T1000 (cell line): ENCODE measurements around the gene S100A12.

ENCODE experiments used
- DNase-seq: peaks from one replicate; lab custom pipeline; 2025; ENCODE audit warnings: mixed read lengths; lab: John Stamatoyannopoulos, UW

Gene S100A12

DNA sequence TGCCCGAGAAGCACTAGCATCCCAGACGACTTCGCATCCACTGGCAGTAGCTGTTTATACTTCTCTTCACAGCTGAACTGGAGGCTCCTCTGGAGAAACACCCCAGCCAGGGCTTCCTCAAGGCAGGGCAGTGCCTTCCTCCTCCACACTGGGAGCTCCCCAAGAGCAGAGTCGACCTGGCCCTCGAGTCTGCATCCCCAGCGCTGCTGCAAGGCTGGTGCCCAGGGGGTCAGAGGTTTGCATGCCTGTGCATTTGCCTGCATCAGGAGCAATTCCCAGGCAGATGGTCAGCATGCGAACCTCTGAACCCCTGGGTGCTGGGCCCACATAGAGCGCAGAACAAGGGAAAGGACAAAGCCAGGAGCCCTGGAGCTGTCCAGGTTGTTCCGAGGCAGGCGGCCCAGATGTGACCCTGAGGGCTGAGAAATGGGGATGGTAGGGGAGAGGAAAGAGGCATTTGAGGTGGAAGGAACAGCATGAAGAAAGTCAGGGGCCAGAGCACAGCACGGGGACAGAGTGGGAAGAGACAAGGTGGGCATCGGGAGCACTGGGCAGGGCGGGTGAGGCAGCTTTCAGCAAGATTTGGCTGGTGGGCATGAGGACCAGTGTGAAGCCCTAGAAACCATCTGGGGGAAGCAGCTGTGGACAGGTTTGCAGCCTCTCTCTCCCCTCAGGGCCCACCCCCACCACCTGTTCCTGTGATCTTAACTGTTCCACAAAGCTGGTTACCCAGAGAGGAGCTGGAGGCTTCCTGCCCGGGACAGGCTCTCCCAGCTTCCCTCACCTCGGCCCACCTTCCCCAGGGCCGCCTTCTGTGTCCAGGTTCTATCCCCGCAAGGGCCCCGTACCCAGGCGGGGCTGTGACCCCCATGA lies 21.9 kb upstream of the S100A12 start:
- DNase-seq, result no peak

DNA sequence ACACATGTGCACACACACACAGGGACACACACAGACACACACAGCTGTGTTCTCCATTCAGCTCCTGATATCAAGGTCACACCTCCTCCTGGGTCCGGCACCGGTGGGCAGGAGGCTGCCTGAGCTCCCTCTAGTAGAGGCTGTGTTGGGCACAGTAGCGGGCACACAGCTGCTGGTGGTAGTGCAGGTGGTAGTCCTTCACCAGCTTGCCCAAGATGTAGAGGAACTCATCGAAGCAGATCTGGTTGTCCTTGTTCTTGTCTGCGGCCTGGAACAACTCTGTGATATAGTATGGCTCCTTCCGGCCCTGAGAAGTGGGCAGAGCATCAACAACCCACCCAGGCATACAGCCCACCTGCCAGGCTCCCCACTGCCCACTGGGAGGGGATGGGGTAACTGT lies 21.0 kb upstream of the S100A12 start:
- no peak for DNase-seq

DNA sequence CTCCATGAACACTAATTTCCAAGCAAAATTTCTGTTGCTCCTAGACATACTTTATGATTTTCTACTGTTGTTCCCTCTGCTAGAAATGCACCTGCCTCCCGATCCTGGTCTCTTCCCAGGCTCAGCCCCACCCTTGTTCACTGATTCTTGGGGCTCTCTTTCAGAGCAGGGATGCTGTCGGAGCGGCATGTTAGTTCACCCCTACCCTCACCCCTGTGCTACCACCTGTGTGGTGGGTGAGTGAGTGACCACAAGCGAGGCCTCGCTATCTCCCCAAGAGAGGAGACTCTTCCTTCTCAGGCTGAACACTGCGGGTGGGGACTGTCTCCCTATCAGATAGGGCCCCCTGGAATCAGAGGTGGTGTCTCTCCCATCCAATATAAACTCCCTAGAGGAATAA lies 20.4 kb upstream of the S100A12 start:
- no peak for DNase-seq

DNA sequence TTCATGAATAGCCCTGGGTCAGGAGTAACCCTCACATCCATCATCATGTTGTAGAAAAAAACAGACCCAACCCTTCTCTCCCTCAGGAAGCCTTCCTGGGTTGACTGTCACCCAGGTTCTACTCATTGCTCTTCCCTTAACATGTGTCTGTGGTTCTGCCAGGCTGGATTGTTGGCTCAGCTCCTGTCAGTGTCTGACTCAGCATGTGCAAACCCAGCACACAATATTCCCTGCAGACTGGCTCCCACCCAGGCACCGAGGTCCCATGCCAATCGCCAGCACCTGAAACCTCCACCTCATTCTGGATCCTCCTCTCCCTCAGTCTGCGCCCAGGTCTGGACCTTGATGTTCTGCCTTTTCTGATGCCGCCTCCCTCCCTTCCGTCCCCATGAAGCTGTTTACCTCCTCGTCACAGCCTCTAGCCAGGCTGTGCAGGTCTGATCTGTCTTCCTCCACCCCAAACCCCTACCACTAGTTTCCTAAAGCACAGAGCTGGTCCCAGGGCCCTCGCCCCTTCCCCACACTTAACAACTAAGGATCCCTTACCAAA lies 19.8 kb upstream of the S100A12 start:
- no peak for DNase-seq

DNA sequence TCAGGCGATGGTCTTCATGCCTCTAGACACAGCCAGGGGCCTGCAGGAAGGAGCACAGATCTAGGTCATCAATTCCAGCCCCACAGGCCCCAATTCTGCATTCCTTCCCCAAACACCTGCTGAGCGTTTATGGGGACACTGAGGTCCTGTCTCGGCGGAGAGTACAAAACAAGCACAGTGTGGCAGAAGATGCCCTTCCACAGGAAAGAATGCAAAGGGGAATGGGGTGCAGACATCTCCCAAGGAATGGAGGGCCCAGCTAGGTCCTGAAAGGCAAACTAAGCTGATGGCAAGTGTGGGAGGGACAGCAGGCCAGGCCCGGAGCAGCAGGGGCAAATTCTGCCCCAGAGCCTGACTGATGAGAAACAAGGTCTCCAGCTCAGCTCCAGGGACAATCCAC lies 19.0 kb upstream of the S100A12 start:
- DNase-seq, result no peak

DNA sequence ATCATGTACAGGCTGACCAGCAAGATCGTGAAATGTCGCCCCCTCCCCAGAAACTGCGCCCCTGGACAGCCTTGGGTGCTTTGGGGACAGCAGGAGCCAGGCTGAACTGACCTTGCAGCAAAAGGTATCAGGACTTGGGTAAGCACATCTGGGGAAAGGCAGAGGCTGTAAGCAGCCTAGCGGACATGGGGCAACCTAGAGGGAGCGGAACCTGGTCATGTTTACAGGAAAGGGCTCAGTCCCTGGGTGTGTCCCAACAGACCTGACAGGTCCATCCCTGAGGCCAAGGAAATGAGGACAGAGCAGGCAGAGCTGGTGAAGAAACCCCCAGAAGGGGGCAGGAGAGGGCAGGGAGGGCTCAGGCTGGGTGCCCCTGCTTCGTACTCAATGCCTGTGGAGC lies 18.5 kb upstream of the S100A12 start:
- no peak for DNase-seq

DNA sequence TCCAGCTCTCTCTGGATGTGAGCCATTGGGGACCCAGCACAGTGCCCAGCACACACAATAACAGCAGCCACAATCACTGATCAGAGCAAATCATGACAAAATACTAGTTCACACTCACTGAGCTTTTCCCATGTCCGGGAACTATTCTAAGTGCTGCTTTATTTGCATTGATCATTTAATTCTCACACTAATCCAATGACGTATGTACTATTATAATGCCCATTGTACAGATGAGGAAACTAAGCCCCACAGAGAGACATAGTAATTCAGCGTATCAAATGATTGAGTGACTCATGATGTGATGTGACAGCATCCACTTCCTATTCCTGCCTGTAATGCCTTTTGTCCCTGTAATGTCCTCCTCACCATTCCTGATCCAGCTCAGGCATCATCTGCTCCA lies 17.4 kb upstream of the S100A12 start:
- no peak for DNase-seq

DNA sequence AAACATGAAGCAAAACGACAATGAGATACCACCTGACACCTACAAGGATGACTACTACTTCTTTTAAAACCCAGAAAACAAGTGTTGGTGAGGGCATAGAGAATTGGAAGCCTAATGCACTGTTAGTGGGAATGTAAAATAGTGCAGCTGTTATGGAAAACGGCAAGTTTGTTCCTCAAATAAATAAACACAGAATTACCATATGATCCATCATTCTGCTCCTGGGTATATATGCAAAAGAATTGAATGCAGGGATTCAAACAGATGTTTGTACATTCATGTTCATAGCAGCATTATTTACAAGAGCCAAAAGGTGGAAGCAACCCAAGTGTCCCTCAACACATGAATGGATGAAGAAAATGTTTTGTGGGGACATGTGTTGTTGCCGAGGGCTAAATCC lies 16.8 kb upstream of the S100A12 start:
- no peak for DNase-seq

DNA sequence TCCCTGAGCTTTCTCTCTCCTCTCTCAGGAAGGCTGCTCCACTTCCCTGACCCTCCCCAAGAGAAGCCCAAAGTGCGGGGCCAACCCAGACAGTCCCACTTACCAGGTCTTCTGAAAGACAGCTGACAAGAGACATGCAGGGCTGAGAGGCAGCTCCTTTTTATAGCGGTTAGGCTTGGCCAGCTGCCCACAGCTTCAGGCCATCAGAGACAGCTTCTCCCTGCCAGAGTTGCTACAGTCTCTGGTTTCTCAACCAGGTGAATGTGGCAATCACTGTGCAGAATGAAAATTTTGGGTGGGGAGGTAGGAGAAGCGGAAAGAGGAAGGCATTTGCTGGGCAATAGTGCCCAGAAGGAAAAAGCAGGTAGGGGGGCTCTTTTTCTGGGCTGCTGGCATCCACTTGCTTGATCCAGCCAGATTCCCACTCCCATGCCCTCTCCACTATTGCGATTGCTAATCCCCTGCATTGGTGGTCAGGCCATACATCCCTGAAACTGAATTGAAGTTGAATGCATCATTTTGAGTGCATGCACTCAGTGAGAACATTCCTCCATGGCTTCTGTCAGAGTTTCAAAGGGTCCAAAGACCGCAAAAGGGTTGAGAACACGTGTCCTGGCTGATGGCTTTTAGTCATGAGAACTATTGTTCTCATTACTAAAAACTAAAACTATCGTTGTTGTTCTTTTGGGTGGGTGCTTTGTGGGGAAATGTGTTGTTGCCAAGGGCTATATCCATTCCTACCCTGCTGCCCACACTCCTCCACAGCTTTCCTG lies 15.7 kb upstream of the S100A12 start, which contains the start of gene S100A8:
S100A8 (minus strand) TSS at position 136 of the 773 bp plus-strand sequence. CDS start 538 bp downstream, outside the sequence.
- DNase-seq, result no peak

DNA sequence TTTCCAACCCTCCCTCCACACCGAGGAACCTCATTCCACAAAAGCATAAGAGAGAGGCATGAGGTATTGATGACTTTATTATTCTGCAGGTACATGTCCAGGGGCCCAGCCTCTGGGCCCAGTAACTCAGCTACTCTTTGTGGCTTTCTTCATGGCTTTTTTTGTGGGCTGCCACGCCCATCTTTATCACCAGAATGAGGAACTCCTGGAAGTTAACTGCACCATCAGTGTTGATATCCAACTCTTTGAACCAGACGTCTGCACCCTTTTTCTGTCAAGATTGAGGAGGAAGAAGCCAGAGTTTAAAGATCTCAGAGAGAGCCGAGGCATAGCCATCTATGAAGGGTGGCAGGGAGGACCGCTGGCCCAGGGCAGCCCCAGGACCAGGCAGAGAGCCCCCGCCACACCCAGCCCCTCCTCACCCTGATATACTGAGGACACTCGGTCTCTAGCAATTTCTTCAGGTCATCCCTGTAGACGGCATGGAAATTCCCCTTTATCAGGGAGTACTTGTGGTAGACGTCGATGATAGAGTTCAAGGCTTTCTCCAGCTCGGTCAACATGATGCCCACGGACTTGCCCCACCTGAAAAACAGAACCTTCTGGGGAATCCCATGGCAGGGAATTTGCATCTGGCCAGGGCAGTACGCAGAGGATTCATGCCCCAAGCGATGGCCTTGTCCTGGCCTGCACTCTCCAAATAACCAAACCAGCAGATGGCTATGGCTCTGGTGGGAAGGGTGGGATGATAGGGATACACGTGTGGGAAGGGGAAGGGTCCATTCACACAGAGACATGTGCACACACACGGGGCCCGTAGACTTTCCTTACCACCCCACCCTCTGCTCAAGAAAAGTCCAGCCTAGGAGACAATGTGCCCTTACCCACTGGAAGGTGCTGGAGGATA lies 14.8 kb upstream of the S100A12 start:
- no peak for DNase-seq

DNA sequence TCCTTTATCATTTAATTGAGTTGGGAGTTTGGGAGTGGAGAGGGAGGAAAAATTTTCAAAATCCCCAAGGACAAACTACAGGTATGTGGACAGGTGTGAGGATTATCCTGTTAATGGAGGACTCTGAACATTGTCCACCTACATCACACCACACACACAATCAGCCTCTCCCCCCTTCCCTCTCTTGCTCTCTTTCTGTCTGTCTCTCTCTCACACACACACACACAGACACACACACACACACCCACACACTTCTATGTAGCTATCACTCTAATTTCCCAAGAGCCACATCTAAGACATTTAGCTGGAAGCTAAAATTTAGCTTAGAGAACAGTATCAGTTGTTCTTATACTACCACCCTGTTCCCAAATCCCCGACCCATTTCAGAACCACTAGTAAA lies 14.0 kb upstream of the S100A12 start:
- no peak for DNase-seq

DNA sequence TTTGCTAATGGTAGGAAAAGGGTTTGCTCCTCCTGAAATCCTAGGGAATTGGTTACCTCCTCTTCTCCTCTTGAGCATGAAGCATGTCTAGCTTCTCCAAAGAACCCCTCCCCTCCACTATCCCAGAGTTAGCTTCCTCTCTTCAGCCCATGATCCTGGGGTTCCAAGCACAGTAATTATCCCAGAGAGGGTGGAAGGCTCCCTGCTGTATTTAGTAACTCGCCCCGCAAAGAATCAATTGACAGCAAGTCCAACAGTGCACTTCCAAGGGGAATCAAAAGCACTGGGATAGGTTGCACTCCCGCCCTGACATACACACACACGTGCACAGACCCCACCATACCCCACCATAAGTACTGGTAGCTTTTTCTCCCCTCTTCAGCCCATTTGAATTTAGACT lies 12.4 kb upstream of the S100A12 start:
- DNase-seq, result no peak

DNA sequence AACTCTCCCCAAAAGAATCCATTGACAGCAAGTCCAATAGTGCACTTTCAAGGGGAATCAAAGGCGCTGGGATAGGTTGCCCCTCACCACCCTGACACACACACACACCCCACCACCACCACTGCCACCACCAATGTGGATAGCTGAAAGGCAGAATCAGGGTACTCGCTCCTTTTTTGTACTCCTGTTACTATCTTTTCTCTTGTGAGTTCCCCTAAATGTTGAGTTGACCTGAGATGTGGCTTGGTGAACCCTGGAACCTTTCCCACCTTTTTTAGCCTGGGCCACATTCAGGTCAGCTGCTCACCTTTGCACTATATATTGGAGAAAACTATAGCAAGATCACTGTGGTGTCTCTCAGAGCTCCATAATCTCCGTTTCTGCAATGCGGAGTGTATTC lies 11.6 kb upstream of the S100A12 start:
- DNase-seq, result no peak

DNA sequence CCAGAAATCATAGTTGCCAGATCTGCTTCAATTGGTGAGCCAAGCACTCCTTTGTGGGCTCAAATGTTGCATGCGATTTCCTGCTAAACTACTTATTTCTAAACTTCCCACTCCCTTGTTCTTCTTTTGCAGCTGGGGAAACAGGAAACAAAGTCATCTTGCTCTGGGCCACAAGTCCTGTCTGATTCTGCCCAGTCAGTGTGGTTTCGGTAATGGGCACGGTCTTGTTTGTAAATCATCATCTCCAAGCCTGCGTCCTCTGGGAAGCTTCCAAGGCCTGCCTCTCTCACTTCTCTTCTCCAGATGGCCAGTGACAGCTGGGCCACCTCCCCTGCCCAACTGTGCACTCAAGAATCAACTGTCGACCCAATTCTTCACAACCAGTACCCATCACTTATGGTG lies 11.1 kb upstream of the S100A12 start:
- DNase-seq, result no peak

DNA sequence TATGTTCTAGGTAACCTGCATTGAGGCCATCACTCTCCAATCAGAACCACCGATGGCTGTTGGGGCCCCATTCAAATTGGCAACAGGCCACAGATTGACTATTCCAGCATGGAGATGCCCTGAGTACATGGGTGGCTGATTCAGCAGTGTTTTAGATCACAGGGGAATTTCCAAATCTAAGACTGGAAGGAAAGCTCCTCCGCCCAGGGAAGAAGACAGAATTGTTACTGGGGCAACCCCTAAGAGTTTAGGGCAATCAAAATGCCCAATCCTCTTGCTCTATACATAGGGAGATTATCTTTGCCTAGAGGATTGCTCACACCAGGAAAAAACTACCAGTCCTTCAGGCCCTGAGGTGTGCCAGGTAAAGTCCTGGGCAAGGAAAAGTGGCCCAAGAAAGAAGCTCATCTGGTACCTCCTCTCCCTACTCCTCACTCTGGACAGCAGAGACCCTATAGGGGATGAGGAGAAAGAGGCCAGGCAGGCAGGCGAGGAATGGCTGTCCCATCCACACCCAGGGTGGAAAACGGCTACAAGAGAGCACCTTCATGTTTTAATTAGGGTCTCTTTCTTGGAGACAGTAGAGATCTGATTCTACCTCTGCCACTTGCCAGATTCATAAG lies 9.6 kb upstream of the S100A12 start:
- DNase-seq, result no peak

DNA sequence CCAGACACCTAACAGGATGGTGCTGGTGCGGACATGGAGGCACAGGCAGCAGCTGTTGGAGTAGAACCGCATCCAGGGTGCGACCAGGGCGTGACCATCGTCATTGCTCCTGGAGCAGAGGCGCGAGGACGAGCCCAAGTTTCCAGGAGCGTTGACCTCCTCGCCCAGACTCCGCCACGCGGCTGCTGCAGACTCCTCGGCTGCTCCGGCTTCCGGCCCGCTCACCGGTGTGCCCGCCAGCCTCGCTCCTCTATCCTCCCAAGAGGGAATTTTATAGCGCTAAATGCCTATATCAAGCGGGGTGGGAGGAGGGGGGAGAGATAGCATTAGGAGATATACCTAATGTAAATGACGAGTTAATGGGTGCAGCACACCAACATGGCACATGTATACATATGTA lies 5.3 kb upstream of the S100A12 start:
- DNase-seq, result no peak

DNA sequence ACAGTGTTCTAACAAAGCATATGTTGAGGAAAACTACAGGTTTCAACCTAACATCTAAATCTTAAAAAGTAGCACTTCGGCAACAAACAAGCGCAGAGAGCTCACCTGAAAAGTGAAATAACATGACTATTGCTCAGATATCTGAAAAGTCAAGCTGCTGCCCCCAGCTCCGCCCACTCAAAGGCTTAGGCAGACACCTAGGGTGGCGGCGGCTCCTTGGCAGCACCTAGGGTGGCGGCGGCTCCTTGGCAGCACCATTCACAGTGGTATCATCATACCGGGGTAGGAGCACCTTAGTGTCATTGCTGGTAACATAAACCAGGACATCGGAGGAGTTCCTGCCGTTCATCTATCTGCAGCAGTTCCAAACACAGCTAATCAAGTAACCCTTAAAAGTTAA lies 4.2 kb upstream of the S100A12 start:
- DNase-seq, result no peak

DNA sequence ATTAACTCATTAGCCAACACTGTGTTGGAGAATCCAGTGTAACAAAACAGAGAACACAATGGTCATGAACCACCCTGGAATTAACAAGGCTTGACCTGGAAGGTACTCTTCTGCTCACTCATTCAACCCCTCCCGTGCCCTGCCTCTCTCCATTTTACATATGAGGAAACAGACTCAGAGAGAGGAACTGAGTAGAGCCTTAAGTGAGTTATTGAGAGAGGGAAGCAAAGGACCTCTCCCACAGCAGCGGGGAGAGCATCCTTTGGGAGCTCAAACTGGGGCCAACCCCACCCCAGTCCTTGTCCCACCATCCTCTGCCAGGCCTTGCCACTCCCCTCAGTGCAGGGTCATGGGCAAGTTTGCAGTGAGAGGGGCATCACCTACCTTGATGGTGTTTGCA lies 1.4 kb downstream of the S100A12 start:
- DNase-seq, result no peak

DNA sequence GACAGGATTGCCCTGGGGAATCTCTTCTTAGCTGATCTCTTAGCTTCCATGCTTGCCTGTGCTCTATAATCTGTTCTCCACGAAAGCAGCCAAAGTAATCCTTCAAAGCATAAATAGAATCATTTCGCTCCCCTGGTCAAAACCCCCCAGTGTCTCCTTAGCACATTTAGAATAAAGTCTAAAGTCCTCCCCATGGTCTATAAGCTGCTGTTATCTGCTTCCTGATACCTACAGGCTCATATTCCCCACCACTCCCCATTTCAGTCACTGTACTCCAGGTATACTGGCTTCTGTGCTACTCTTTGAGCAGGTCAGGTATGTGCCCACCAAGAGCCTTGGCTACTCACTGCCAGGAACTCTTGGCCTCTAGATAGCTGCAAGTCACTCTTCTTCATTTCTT lies 2.9 kb downstream of the S100A12 start:
- DNase-seq, result no peak

DNA sequence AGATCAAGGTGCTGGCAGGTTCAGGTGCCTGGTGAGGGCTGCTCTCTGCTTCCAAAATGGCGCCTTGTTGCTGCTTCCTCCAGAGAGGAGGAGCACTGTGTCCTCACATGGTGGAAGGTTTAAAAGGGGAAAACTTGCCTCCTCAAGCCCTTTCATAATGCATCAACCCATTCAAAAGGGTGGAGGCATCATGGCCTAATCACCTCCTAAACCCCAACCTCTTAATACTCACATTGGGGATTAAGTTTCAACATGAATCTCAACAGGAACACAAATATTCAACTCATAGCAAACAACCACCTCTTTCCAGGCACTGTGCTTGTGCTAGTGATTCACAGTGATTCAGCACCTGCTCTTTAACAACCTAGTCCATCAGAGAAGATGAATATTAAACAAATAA lies 4.2 kb downstream of the S100A12 start:
- no peak for DNase-seq

DNA sequence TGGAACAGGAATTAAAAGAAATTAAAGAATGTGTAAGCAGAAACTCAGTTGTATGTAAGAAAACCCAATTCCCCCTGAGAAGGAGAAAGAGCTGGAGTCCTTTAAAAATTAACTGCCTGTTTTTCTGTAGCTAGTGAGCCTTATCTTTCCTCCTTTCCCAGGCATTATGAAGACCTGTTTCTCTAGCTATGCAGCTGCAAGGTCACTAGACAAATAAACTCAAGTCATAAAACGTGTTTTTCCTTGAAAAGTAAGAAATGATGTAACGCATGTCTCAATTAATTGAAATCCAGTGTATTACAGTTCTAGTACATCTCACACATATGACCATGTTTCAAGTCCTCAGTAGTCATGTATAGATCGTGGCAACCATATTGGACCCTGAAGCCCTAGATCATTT lies 5.3 kb downstream of the S100A12 start:
- no peak for DNase-seq

DNA sequence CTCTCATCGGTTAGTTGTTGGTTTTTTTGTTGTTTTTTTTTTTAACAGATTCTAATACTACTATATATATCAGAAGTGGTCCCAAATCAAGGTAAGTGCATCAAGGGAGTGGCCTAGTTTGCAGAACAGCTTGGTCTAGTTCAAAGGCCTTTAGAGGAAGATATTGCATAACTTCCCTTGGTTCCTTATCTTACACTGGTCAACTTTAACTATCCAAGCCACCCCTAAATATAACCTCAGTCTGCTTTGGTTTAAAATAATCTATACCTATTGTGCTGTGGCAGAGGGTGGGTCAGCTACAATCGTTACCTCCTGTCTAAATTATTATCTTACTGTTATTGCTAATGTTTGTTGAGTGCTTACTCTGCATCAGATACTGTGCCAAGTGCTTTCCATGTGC lies 6.9 kb downstream of the S100A12 start:
- no peak for DNase-seq
